ENCODE data around the gene MANBA.

The MANBA gene

DNA sequence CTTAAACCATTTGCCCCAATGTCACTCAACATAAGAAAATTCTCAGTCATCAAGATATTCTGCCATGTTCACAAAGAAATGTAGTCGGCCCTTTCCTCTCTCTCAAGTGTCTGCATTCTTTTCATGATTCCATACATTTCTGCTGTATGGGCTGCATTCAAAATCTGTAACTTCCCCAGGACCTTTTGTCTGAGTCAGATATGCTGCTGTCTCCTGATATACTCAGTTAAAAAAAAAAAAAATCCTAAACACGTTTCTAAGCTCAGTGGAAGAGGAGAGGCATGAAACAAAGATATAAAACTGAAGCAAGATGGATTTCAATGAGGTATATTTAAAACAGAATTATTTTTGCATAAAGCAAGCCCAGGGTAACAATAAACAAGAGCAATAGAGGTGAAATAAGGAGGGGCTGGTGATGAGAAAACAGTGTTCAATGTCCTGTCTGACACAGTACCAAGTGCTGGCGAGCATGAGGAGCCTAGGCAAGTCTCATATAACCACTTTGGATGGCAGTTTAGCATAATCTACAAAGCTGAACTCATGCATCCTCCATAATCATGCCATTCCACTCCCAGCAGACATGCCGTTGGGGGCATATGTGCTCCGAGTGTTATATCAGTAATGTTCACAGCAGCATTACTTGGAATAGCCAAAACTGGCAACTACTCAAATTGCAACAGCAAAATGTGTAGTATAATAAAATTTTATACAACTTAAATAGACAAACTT, 76.7 kb downstream of the MANBA start:
- Histone ChIP-seq H3K27ac (ENCODE audit: low read depth, low read length) (no peak overlapping the region), H3K4me3 (ENCODE audit: low read depth, low read length) (no peak overlapping the region), H3K79me2 (ENCODE audit: control insufficient read depth, insufficient read depth, low read length, unreplicated experiment) (no peaks in the 10 kb centered on the region), H3K4me1 (ENCODE audit: control insufficient read depth, insufficient read depth, low read length, unreplicated experiment) (peaks cover 21% of the 10 kb centered on the region), H3K27me3 (ENCODE audit: insufficient read depth, low read length) (no peaks in the 10 kb centered on the region), H2AFZ (ENCODE audit: low read length, unreplicated experiment) (no peak overlapping the region), H3K36me3 (ENCODE audit: insufficient read depth, low read length) (no peaks in the 10 kb centered on the region; the same call in 1 of the 2 replicates)

- no peaks in the 10 kb centered on the region for H3K79me2 ChIP-seq (ENCODE audit: control insufficient read depth, insufficient read depth, low read length, unreplicated experiment)
- no peaks in the 10 kb centered on the region for H3K4me1 ChIP-seq (ENCODE audit: control insufficient read depth, insufficient read depth, low read length, unreplicated experiment)
- H3K4me3 ChIP-seq (ENCODE audit: low read depth, low read length) = no peak overlapping the region
- H3K27ac ChIP-seq (ENCODE audit: low read depth, low read length) = no peak overlapping the region
- H3K27me3 ChIP-seq (ENCODE audit: insufficient read depth, low read length) = no peaks in the 10 kb centered on the region
- no peaks in the 10 kb centered on the region for H3K36me3 ChIP-seq (ENCODE audit: insufficient read depth, low read length)
- no peak overlapping the region for H2AFZ ChIP-seq (ENCODE audit: low read length, unreplicated experiment)
These were observed 82.0 kb downstream of the MANBA start for GRCh38 chr4:102678695-102679335.

DNA sequence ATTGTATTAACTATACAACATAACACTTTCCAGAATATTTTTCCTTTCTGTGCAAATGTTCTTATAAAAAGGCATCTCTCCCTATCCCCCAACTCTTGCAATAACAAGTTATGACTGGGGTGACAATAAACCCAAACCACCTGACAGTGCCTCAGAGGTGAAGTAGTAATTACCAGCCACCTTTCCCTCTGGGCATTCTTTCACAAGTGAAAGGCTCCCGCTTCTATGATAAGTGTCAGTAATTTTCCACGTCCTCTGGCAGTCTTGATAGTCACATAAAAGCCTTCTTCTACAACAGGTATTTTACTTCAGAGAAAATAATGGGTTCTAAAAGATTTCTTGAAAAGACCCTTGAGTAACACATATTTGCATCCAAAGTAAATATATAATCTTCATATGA, 82.7 kb downstream of the MANBA start:
- no peaks in the 10 kb centered on the region for H3K4me1 ChIP-seq (ENCODE audit: control insufficient read depth, insufficient read depth, low read length, unreplicated experiment)
- H3K27me3 ChIP-seq (ENCODE audit: insufficient read depth, low read length) = no peaks in the 10 kb centered on the region
- no peaks in the 10 kb centered on the region for H3K79me2 ChIP-seq (ENCODE audit: control insufficient read depth, insufficient read depth, low read length, unreplicated experiment)
- no peaks in the 10 kb centered on the region for H3K36me3 ChIP-seq (ENCODE audit: insufficient read depth, low read length)
- no peak overlapping the region for H2AFZ ChIP-seq (ENCODE audit: low read length, unreplicated experiment)
- no peak overlapping the region for H3K4me3 ChIP-seq (ENCODE audit: low read depth, low read length)
- H3K27ac ChIP-seq (ENCODE audit: low read depth, low read length) = no peak overlapping the region

GRCh38 chr4:102675141-102675540, 85.6 kb downstream of the MANBA start:
- Histone ChIP-seq H3K79me2 (ENCODE audit: control insufficient read depth, insufficient read depth, low read length, unreplicated experiment) (no peaks in the 10 kb centered on the region), H3K27ac (ENCODE audit: low read depth, low read length) (no peak overlapping the region), H3K36me3 (ENCODE audit: insufficient read depth, low read length) (no peaks in the 10 kb centered on the region; the same call in 1 of the 2 replicates), H3K4me1 (ENCODE audit: control insufficient read depth, insufficient read depth, low read length, unreplicated experiment) (no peaks in the 10 kb centered on the region), H3K27me3 (ENCODE audit: insufficient read depth, low read length) (no peaks in the 10 kb centered on the region), H2AFZ (ENCODE audit: low read length, unreplicated experiment) (no peak overlapping the region), H3K4me3 (ENCODE audit: low read depth, low read length) (no peak overlapping the region)

DNA sequence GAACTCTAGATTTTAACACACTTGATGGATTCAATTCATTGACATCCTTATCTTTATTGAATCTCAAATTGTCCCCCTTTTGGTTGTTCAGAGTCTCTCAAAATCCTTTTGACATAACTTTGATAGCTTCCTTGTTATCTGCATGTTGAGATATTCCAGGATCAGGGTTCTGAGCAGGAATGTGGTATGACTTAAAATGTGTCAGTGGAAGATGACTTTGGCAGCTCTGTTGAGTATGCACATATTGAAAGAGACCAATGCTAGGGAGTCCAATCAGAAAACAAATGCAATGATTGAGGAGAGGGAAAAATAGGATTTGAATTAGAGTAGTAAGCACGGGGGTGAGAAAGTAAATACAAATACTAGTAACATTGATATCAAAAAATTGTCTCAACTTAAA, 93.8 kb downstream of the MANBA start:
- Histone ChIP-seq H3K79me2 (ENCODE audit: control insufficient read depth, insufficient read depth, low read length, unreplicated experiment) (no peaks in the 10 kb centered on the region), H3K27ac (ENCODE audit: low read depth, low read length) (no peak overlapping the region), H3K27me3 (ENCODE audit: insufficient read depth, low read length) (no peaks in the 10 kb centered on the region), H2AFZ (ENCODE audit: low read length, unreplicated experiment) (no peak overlapping the region), H3K4me1 (ENCODE audit: control insufficient read depth, insufficient read depth, low read length, unreplicated experiment) (peaks cover 5% of the 10 kb centered on the region), H3K4me3 (ENCODE audit: low read depth, low read length) (no peak overlapping the region), H3K36me3 (ENCODE audit: insufficient read depth, low read length) (no peaks in the 10 kb centered on the region; the same call in 1 of the 2 replicates)

DNA sequence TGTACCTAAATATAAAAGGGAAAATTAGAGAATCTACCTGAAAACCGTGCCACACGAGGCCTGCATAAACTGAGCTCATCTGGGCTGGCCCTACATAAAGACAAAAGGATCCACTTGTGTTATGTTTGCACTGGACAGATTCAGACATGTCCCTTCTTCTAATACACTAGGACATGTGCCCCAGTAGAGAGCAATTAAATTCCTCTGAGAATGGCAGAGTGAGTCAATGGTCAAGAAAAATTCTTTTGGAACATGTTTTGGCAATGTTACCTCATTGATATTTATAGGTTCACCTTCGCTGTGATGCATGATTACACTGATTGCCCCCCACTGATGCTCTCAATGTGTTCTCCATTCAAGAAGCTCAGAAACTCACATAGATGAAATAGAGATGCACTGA, 95.2 kb downstream of the MANBA start:
- Histone ChIP-seq H3K4me3 (ENCODE audit: low read depth, low read length) (no peak overlapping the region), H2AFZ (ENCODE audit: low read length, unreplicated experiment) (no peak overlapping the region), H3K27ac (ENCODE audit: low read depth, low read length) (no peak overlapping the region), H3K27me3 (ENCODE audit: insufficient read depth, low read length) (no peaks in the 10 kb centered on the region), H3K4me1 (ENCODE audit: control insufficient read depth, insufficient read depth, low read length, unreplicated experiment) (peaks cover 5% of the 10 kb centered on the region), H3K79me2 (ENCODE audit: control insufficient read depth, insufficient read depth, low read length, unreplicated experiment) (no peaks in the 10 kb centered on the region), H3K36me3 (ENCODE audit: insufficient read depth, low read length) (no peaks in the 10 kb centered on the region; the same call in 1 of the 2 replicates)

DNA sequence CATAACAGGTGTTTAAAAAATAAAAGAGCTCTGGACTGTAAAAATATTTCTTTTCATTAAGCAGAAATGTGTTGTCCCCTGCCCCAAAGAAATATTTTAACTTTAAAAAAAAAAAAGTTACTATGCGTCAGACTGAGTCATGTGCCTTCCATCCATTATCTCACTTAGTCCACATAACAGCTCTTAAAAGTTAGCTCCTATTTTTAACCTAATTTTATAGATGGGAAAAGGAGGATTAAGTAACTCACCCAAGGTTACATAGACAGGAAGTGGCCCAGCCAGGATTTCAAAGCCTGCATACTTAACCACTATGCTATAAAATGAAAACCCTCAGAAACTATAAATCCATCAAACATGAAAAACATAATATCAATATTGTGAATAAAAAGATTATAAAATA, 97.7 kb downstream of the MANBA start:
- Histone ChIP-seq H3K27ac (ENCODE audit: low read depth, low read length) (no peak overlapping the region), H3K36me3 (ENCODE audit: insufficient read depth, low read length) (no peaks in the 10 kb centered on the region), H3K4me3 (ENCODE audit: low read depth, low read length) (no peak overlapping the region), H2AFZ (ENCODE audit: low read length, unreplicated experiment) (no peak overlapping the region), H3K79me2 (ENCODE audit: control insufficient read depth, insufficient read depth, low read length, unreplicated experiment) (no peaks in the 10 kb centered on the region), H3K27me3 (ENCODE audit: insufficient read depth, low read length) (no peaks in the 10 kb centered on the region), H3K4me1 (ENCODE audit: control insufficient read depth, insufficient read depth, low read length, unreplicated experiment) (peaks cover 5% of the 10 kb centered on the region)

GRCh38 chr4:102657206-102657605, 103.6 kb downstream of the MANBA start:
- H3K27me3 ChIP-seq (ENCODE audit: insufficient read depth, low read length) = no peaks in the 10 kb centered on the region
- no peak overlapping the region for H2AFZ ChIP-seq (ENCODE audit: low read length, unreplicated experiment)
- H3K27ac ChIP-seq (ENCODE audit: low read depth, low read length) = no peak overlapping the region
- H3K79me2 ChIP-seq (ENCODE audit: control insufficient read depth, insufficient read depth, low read length, unreplicated experiment) = no peaks in the 10 kb centered on the region
- H3K4me3 ChIP-seq (ENCODE audit: low read depth, low read length) = no peak overlapping the region
- no peaks in the 10 kb centered on the region for H3K4me1 ChIP-seq (ENCODE audit: control insufficient read depth, insufficient read depth, low read length, unreplicated experiment)
- no peaks in the 10 kb centered on the region for H3K36me3 ChIP-seq (ENCODE audit: insufficient read depth, low read length)

- Histone ChIP-seq H3K79me2 (ENCODE audit: control insufficient read depth, insufficient read depth, low read length, unreplicated experiment) (no peaks in the 10 kb centered on the region), H2AFZ (ENCODE audit: low read length, unreplicated experiment) (no peak overlapping the region), H3K36me3 (ENCODE audit: insufficient read depth, low read length) (peaks cover 19% of the 10 kb centered on the region), H3K4me3 (ENCODE audit: low read depth, low read length) (no peak overlapping the region), H3K27ac (ENCODE audit: low read depth, low read length) (no peak overlapping the region), H3K4me1 (ENCODE audit: control insufficient read depth, insufficient read depth, low read length, unreplicated experiment) (peaks cover 13% of the 10 kb centered on the region), H3K27me3 (ENCODE audit: insufficient read depth, low read length) (no peaks in the 10 kb centered on the region)
These were observed 113.7 kb downstream of the MANBA start for GRCh38 chr4:102647117-102647516.

DNA sequence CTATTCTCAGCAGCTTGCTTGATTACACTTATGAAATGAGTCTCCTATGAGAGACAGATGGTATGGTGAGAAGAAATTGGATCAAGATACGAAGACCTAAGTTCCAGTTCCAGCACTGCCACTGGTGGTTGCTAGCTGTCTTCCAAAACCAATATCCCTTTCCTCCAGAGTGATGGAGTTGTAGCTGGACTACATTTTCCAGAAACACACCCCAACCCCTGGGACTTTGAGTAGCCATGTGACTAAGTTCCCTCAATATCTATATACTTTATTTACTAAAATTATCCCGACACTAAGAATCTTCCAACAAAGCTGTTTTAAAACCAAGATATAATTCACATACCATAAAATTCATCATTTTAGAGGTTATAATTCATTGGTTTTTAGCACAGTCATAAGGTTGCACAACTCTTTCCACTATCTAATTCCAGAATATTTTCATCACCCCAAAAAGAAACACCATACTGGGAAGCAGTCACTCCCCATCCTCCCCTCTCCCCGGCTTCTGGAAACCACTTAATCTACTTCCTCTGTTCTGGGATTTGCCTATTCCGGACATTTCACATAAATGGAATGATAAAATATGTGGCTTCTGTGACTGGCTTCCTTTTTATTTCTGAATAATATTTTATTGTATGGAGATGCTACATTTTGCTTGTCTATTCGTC, 118.0 kb downstream of the MANBA start:
- Histone ChIP-seq H3K36me3 (ENCODE audit: insufficient read depth, low read length) (0 out of 2 replicates have a peak, but pooled peaks cover 5% of the 10 kb centered on the region), H3K4me1 (ENCODE audit: control insufficient read depth, insufficient read depth, low read length, unreplicated experiment) (peaks cover 28% of the 10 kb centered on the region), H3K79me2 (ENCODE audit: control insufficient read depth, insufficient read depth, low read length, unreplicated experiment) (no peaks in the 10 kb centered on the region), H3K4me3 (ENCODE audit: low read depth, low read length) (no peak overlapping the region), H2AFZ (ENCODE audit: low read length, unreplicated experiment) (no peak overlapping the region), H3K27ac (ENCODE audit: low read depth, low read length) (peak overlapping the region; percentile 29), H3K27me3 (ENCODE audit: insufficient read depth, low read length) (no peaks in the 10 kb centered on the region)
